ENCODE results near the gene NKX3-2.

- TF ChIP-seq POLR2A (IDR thresholded peaks at IDR 0.05) (no peak), CTCF (IDR thresholded peaks at IDR 0.05) (no peak), EP300 (IDR thresholded peaks at IDR 0.05) (no peak)
Measured at GRCh38 chr4:13538427-13538973, 5.8 kb downstream of the NKX3-2 start.
